MM.1S (cell line): ENCODE data around the gene DCHS2.

Experiments used
- DNase-seq: peaks from one replicate; pipeline ENCODE4 v3.0.0-alpha.2; 2015
- H2AFZ ChIP-seq: fragments of 300-600 bp; sonication (generic); 2 replicates; pipeline ENCODE4 v1.6.0; 2016; ENCODE audit warnings: antibody characterized with exemption, low read length
- H3F3A ChIP-seq: fragments of 300-600 bp; sonication (generic); 2 replicates; pipeline ENCODE4 v1.6.1; 2016; ENCODE audit warnings: mild to moderate bottlenecking, antibody characterized with exemption, low read length, moderate library complexity, mixed read lengths; ENCODE audit not compliant: insufficient read depth
- H3K27ac ChIP-seq: fragments of 300-600 bp; sonication (generic); 2 replicates; pipeline ENCODE4 v1.5.1; 2016; ENCODE audit warnings: mild to moderate bottlenecking, low read length
- H3K27me3 ChIP-seq: fragments of 300-600 bp; sonication (generic); replicated peaks from 2 replicates; pipeline ENCODE4 v1.6.0; 2016; ENCODE audit warnings: low read length; ENCODE audit not compliant: insufficient read depth
- H3K36me3 ChIP-seq: fragments of 300-600 bp; sonication (generic); replicated peaks from 2 replicates; pipeline ENCODE4 v1.6.1; 2016; ENCODE audit warnings: mild to moderate bottlenecking, low read length, mixed read lengths; ENCODE audit not compliant: insufficient read depth
- H3K4me1 ChIP-seq: fragments of 300-600 bp; sonication (generic); 2 replicates; pipeline ENCODE4 v1.6.1; 2016; ENCODE audit warnings: low read length, mixed read lengths
- H3K4me2 ChIP-seq: fragments of 300-600 bp; sonication (generic); 2 replicates; pipeline ENCODE4 v1.6.0; 2016; ENCODE audit warnings: low read depth, low read length
- H3K4me3 ChIP-seq: fragments of 300-600 bp; sonication (generic); 2 replicates; pipeline ENCODE4 v1.5.1; 2016; ENCODE audit warnings: low read length, mixed read lengths
- H3K79me2 ChIP-seq: fragments of 300-600 bp; sonication (generic); 2 replicates; pipeline ENCODE4 v1.6.1; 2016; ENCODE audit warnings: mixed run types, low read length, mixed read lengths
- H3K9ac ChIP-seq: fragments of 300-600 bp; sonication (generic); 2 replicates; pipeline ENCODE4 v1.6.1; 2016; ENCODE audit warnings: low read length, mixed read lengths
- H3K9me2 ChIP-seq: fragments of 300-600 bp; sonication (generic); replicated peaks from 2 replicates; pipeline ENCODE4 v1.6.1; 2016; ENCODE audit warnings: mild to moderate bottlenecking, low read length, mixed read lengths; ENCODE audit not compliant: insufficient read depth
- H3K9me3 ChIP-seq: fragments of 300-600 bp; sonication (generic); replicated peaks from 2 replicates; pipeline ENCODE4 v1.6.1; 2016; ENCODE audit warnings: mild to moderate bottlenecking, low read length, mixed read lengths; ENCODE audit not compliant: insufficient read depth
- H4K20me1 ChIP-seq: fragments of 300-600 bp; sonication (generic); 2 replicates; pipeline ENCODE4 v1.6.1; 2016; ENCODE audit warnings: mild to moderate bottlenecking, low read length, moderate library complexity, mixed read lengths; ENCODE audit not compliant: insufficient read depth
- CTCF ChIP-seq: fragments of 300-600 bp; sonication (generic); IDR thresholded peaks from 2 replicates; pipeline ENCODE4 v1.5.1; 2016; ENCODE audit warnings: antibody characterized with exemption, low read length, mixed read lengths
- EZH2 ChIP-seq: fragments of 300-600 bp; sonication (generic); optimal IDR thresholded peaks from 2 replicates; pipeline ENCODE3; 2017; ENCODE audit warnings: low read depth, mild to moderate bottlenecking, antibody characterized with exemption, low read length, mixed read lengths
- EZH2phosphoT487 ChIP-seq: fragments of 300-600 bp; sonication (generic); IDR thresholded peaks from 2 replicates; pipeline ENCODE4 v1.6.1; 2018; ENCODE audit warnings: antibody characterized with exemption, low read length

The DCHS2 gene

GRCh38 chr4:154313004-154313585, 178.5 kb downstream of the DCHS2 start:
- no peaks in the 10 kb centered on the region for H3F3A ChIP-seq
- no peak overlapping the region for H3K4me3 ChIP-seq
- H4K20me1 ChIP-seq = no peaks in the 10 kb centered on the region
- no peak overlapping the region for H3K27ac ChIP-seq
- H3K4me1 ChIP-seq = no peaks in the 10 kb centered on the region
- no peak overlapping the region for H3K9ac ChIP-seq
- no peak overlapping the region for H3K4me2 ChIP-seq
- H3K27me3 ChIP-seq = no peaks in the 10 kb centered on the region
- H3K9me3 ChIP-seq = no peaks in the 10 kb centered on the region
- DNase-seq = no peak
- no peak for TF ChIP-seq CTCF
- no peak for TF ChIP-seq EZH2
- TF ChIP-seq EZH2phosphoT487 = no peak
- no peaks in the 10 kb centered on the region for H3K79me2 ChIP-seq
- no peaks in the 10 kb centered on the region for H3K36me3 ChIP-seq
- H2AFZ ChIP-seq = no peak overlapping the region
- H3K9me2 ChIP-seq = no peaks in the 10 kb centered on the region

DNA sequence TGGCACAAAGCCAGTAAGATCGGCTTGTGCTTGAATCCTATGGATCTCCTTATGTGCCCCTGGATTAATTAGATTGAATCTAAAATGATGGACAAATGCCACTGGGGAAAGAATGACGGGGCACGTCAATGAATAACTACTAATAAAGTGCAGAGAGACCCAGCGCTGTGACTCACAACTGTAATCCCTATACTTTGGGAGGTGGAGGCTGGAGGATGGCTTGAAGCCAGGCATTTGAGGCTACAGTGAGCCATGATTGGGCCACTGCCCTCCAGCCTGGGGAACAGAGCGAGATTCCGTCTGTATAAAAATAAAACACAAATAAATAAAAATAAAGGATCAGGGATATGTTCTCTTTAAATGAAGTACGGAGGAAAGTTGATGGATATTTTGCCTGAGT, 179.4 kb downstream of the DCHS2 start:
- Histone ChIP-seq H3K9me3 (no peaks in the 10 kb centered on the region), H3K9ac (no peak overlapping the region)
- TF ChIP-seq EZH2 (no peak), CTCF (no peak), EZH2phosphoT487 (no peak)

DNA sequence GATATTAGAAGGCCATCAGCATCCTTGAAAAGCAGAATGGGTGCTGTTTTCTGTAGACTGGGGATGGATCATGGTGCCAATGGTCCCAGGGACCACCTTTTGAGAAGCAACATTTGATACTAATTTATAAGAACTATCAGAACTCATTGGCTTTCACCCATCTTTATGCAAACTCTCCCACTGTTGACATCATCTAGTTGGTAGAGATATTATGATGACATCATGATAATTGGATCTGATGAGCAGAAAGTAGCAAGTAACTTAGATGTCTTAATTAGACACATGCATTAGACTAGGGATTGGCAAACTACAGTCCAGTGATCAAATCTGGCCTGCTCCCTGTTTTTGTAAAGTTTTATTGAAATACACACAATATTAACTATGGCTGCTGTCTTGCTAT, 181.0 kb downstream of the DCHS2 start:
- Histone ChIP-seq H2AFZ (no peak overlapping the region), H3K27ac (no peak overlapping the region), H3K79me2 (no peaks in the 10 kb centered on the region), H3K4me2 (no peak overlapping the region), H3K9me2 (no peaks in the 10 kb centered on the region), H3F3A (no peaks in the 10 kb centered on the region), H3K9ac (no peak overlapping the region), H3K4me3 (no peak overlapping the region), H3K27me3 (no peaks in the 10 kb centered on the region), H3K4me1 (no peaks in the 10 kb centered on the region), H3K9me3 (no peaks in the 10 kb centered on the region), H4K20me1 (no peaks in the 10 kb centered on the region), H3K36me3 (no peaks in the 10 kb centered on the region)
- no peak for DNase-seq
- TF ChIP-seq EZH2 (no peak), EZH2phosphoT487 (no peak), CTCF (no peak)

More for the DNA sequence above, 179.4 kb downstream of the DCHS2 start:
- H3K4me2 ChIP-seq = no peak overlapping the region
- no peaks in the 10 kb centered on the region for H3K9me2 ChIP-seq
- no peaks in the 10 kb centered on the region for H3K79me2 ChIP-seq
- H3K36me3 ChIP-seq = no peaks in the 10 kb centered on the region
- DNase-seq = no peak
- H3F3A ChIP-seq = no peaks in the 10 kb centered on the region
- no peaks in the 10 kb centered on the region for H3K4me1 ChIP-seq
- no peaks in the 10 kb centered on the region for H3K27me3 ChIP-seq
- H4K20me1 ChIP-seq = no peaks in the 10 kb centered on the region
- H3K27ac ChIP-seq = no peak overlapping the region
- H3K4me3 ChIP-seq = no peak overlapping the region
- no peak overlapping the region for H2AFZ ChIP-seq
